HUES48 (cell line): ENCODE results near the gene AICDA.

Experiments used
- H3K27ac ChIP-seq: one replicate; pipeline ENCODE4 v1.7.0; 2013; ENCODE audit warnings: low read depth, low read length, inconsistent platforms
- H3K27me3 ChIP-seq: 2 replicates; pipeline ENCODE4 v1.6.1; 2013; ENCODE audit warnings: mild to moderate bottlenecking, low read length; ENCODE audit not compliant: control insufficient read depth, insufficient read depth
- H3K36me3 ChIP-seq: 2 replicates; pipeline ENCODE4 v1.6.1; 2013; ENCODE audit warnings: low read length; ENCODE audit not compliant: control insufficient read depth, insufficient read depth
- H3K4me1 ChIP-seq: 2 replicates; pipeline ENCODE4 v1.6.1; 2013; ENCODE audit warnings: mild to moderate bottlenecking, low read length; ENCODE audit not compliant: control insufficient read depth, insufficient read depth
- H3K4me3 ChIP-seq: 2 replicates; pipeline ENCODE4 v1.5.1; 2013; ENCODE audit warnings: mild to moderate bottlenecking, low read depth, low read length
- H3K9ac ChIP-seq: 2 replicates; pipeline ENCODE4 v1.6.1; 2013; ENCODE audit warnings: mild to moderate bottlenecking, low read depth, low read length, moderate library complexity
- H3K9me3 ChIP-seq: 2 replicates; pipeline ENCODE4 v1.6.1; 2013; ENCODE audit warnings: low read length; ENCODE audit not compliant: control insufficient read depth, insufficient read depth

Gene AICDA

GRCh38 chr12:8612629-8613028 lies at the start of gene AICDA:
TSS of gene AICDA (minus strand) at chr12:8612859. CDS start at chr12:8612767, 92 bp downstream.
- H3K9ac ChIP-seq, result no peak within 1 kb of the TSS
- H3K4me1 ChIP-seq, result peaks cover 6% of the 10 kb centered on the region
- H3K27ac ChIP-seq, result no peak within 1 kb of the TSS
- no peaks in the 10 kb centered on the region for H3K9me3 ChIP-seq
- H3K4me3 ChIP-seq, result no peak within 1 kb of the TSS
- H3K27me3 ChIP-seq, result no peaks in the 10 kb centered on the region
- H3K36me3 ChIP-seq, result no peaks in the 10 kb centered on the region

- no peaks in the 10 kb centered on the region for H3K9me3 ChIP-seq
- no peak overlapping the region for H3K9ac ChIP-seq
- no peak overlapping the region for H3K27ac ChIP-seq
- no peaks in the 10 kb centered on the region for H3K36me3 ChIP-seq
- H3K27me3 ChIP-seq, result no peaks in the 10 kb centered on the region
- no peaks in the 10 kb centered on the region for H3K4me1 ChIP-seq
- no peak overlapping the region for H3K4me3 ChIP-seq
These were observed 49.1 kb upstream of the AICDA start for GRCh38 chr12:8661751-8662150.

GRCh38 chr12:8661016-8661415 lies 48.4 kb upstream of the AICDA start:
- H3K4me3 ChIP-seq, result no peak overlapping the region
- H3K36me3 ChIP-seq, result no peaks in the 10 kb centered on the region
- H3K4me1 ChIP-seq, result no peaks in the 10 kb centered on the region
- no peak overlapping the region for H3K27ac ChIP-seq
- no peaks in the 10 kb centered on the region for H3K27me3 ChIP-seq
- no peak overlapping the region for H3K9ac ChIP-seq
- H3K9me3 ChIP-seq, result no peaks in the 10 kb centered on the region

- H3K36me3 ChIP-seq, result no peaks in the 10 kb centered on the region
- no peak overlapping the region for H3K27ac ChIP-seq
- no peaks in the 10 kb centered on the region for H3K9me3 ChIP-seq
- H3K4me3 ChIP-seq, result no peak overlapping the region
- H3K9ac ChIP-seq, result no peak overlapping the region
- no peaks in the 10 kb centered on the region for H3K4me1 ChIP-seq
- H3K27me3 ChIP-seq, result no peaks in the 10 kb centered on the region
These were observed 45.7 kb upstream of the AICDA start for GRCh38 chr12:8658346-8658745.

- Histone ChIP-seq H3K36me3 (no peaks in the 10 kb centered on the region), H3K27ac (no peak overlapping the region)
These were observed 42.8 kb upstream of the AICDA start for GRCh38 chr12:8655421-8655820.

GRCh38 chr12:8648576-8649205 lies 36.0 kb upstream of the AICDA start:
- Histone ChIP-seq H3K9me3 (no peaks in the 10 kb centered on the region), H3K4me3 (no peak overlapping the region), H3K27ac (no peak overlapping the region), H3K9ac (no peak overlapping the region), H3K36me3 (no peaks in the 10 kb centered on the region), H3K4me1 (peaks cover 7% of the 10 kb centered on the region), H3K27me3 (0 out of 2 replicates have a peak, but pooled peaks cover 2% of the 10 kb centered on the region)

More at GRCh38 chr12:8655421-8655820, 42.8 kb upstream of the AICDA start:
- H3K9me3 ChIP-seq, result no peaks in the 10 kb centered on the region
- no peak overlapping the region for H3K4me3 ChIP-seq
- no peaks in the 10 kb centered on the region for H3K4me1 ChIP-seq
- H3K9ac ChIP-seq, result no peak overlapping the region
- H3K27me3 ChIP-seq, result no peaks in the 10 kb centered on the region

GRCh38 chr12:8647968-8648367 lies 35.3 kb upstream of the AICDA start:
- Histone ChIP-seq H3K27me3 (0 out of 2 replicates have a peak, but pooled peaks cover 2% of the 10 kb centered on the region), H3K36me3 (no peaks in the 10 kb centered on the region), H3K4me1 (peaks cover 7% of the 10 kb centered on the region), H3K27ac (no peak overlapping the region), H3K9ac (no peak overlapping the region), H3K4me3 (no peak overlapping the region), H3K9me3 (no peaks in the 10 kb centered on the region)

- Histone ChIP-seq H3K36me3 (no peaks in the 10 kb centered on the region), H3K27me3 (no peaks in the 10 kb centered on the region), H3K27ac (peak overlapping the region; percentile 52), H3K4me1 (peaks cover 13% of the 10 kb centered on the region), H3K4me3 (no peak overlapping the region), H3K9me3 (no peaks in the 10 kb centered on the region), H3K9ac (no peak overlapping the region)
These were observed 31.9 kb upstream of the AICDA start for GRCh38 chr12:8644345-8645248.

- Histone ChIP-seq H3K9ac (no peak overlapping the region), H3K36me3 (no peaks in the 10 kb centered on the region), H3K9me3 (no peaks in the 10 kb centered on the region), H3K4me3 (no peak overlapping the region), H3K27ac (no peak overlapping the region), H3K4me1 (peaks cover 17% of the 10 kb centered on the region; the same call in 1 of the 2 replicates), H3K27me3 (no peaks in the 10 kb centered on the region)
These were observed 30.1 kb upstream of the AICDA start for GRCh38 chr12:8642775-8643174.

GRCh38 chr12:8639936-8640335 lies 27.3 kb upstream of the AICDA start:
- H3K9me3 ChIP-seq, result no peaks in the 10 kb centered on the region
- H3K27me3 ChIP-seq, result no peaks in the 10 kb centered on the region
- H3K4me3 ChIP-seq, result no peak overlapping the region
- H3K36me3 ChIP-seq, result no peaks in the 10 kb centered on the region
- peak overlapping the region; percentile 88 for H3K27ac ChIP-seq
- no peak overlapping the region for H3K9ac ChIP-seq
- peaks cover 33% of the 10 kb centered on the region for H3K4me1 ChIP-seq

GRCh38 chr12:8638951-8639350 lies 26.3 kb upstream of the AICDA start:
- peaks cover 28% of the 10 kb centered on the region for H3K4me1 ChIP-seq
- H3K9me3 ChIP-seq, result no peaks in the 10 kb centered on the region
- no peak overlapping the region for H3K9ac ChIP-seq
- H3K4me3 ChIP-seq, result no peak overlapping the region
- H3K36me3 ChIP-seq, result no peaks in the 10 kb centered on the region
- no peaks in the 10 kb centered on the region for H3K27me3 ChIP-seq
- peak overlapping the region; percentile 88 for H3K27ac ChIP-seq
